Measurements from ENCODE around the gene TPCN1.

DNA sequence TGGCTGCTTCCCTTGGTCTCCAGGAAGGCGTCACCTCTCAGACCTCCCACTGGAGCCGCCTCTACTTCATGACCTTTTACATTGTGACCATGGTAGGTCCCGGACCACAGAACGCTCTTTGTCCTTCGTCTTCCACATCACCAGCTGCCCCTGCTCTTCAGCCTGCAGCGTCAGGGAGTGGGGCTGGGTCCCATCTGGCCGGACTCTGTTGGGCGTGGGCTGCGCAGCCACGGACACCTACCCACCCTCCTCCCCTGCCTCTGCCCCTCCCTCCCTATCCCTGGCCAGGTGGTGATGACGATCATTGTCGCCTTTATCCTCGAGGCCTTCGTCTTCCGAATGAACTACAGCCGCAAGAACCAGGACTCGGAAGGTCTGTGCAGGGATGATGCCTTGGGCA lies 70.3 kb downstream of the TPCN1 start:
- TF ChIP-seq POLR2AphosphoS5 (IDR thresholded peaks at IDR 0.05; ENCODE audit: low read depth, low read length) (no peak), POLR2A (IDR thresholded peaks at IDR 0.05; ENCODE audit: low read depth, low read length) (no peak), TAF1 (IDR thresholded peaks at IDR 0.05; ENCODE audit: low read depth, low read length) (no peak)
